Testis (tissue), 2 donors: ENCODE measurements around the gene NRIP1.

Source experiments
- CTCF ChIP-seq, 3 experiments: fragments of 450-650 bp in 2 of 3; fragments of 200-600 bp in 1 of 3; sonication (generic) in 1 of 3; IDR thresholded peaks; one replicate each; pipeline ENCODE4 v1.5.1; 2016 to 2019; ENCODE audit warnings: antibody characterized with exemption in 3 of 3, mild to moderate bottlenecking in 2 of 3, moderate library complexity in 1 of 3
- POLR2A ChIP-seq: fragments of 450-650 bp; IDR thresholded peaks from one replicate; pipeline ENCODE4 v1.6.1; 2017; ENCODE audit warnings: antibody characterized with exemption, mild to moderate bottlenecking, moderate library complexity

GRCh38 chr21:15009837-15010363 is 54.9 kb downstream of the NRIP1 start:
- TF ChIP-seq CTCF (IDR thresholded peaks at IDR 0.05), result no peak
- no peak for TF ChIP-seq POLR2A
